ENCODE results near the gene ZCCHC24.

DNA sequence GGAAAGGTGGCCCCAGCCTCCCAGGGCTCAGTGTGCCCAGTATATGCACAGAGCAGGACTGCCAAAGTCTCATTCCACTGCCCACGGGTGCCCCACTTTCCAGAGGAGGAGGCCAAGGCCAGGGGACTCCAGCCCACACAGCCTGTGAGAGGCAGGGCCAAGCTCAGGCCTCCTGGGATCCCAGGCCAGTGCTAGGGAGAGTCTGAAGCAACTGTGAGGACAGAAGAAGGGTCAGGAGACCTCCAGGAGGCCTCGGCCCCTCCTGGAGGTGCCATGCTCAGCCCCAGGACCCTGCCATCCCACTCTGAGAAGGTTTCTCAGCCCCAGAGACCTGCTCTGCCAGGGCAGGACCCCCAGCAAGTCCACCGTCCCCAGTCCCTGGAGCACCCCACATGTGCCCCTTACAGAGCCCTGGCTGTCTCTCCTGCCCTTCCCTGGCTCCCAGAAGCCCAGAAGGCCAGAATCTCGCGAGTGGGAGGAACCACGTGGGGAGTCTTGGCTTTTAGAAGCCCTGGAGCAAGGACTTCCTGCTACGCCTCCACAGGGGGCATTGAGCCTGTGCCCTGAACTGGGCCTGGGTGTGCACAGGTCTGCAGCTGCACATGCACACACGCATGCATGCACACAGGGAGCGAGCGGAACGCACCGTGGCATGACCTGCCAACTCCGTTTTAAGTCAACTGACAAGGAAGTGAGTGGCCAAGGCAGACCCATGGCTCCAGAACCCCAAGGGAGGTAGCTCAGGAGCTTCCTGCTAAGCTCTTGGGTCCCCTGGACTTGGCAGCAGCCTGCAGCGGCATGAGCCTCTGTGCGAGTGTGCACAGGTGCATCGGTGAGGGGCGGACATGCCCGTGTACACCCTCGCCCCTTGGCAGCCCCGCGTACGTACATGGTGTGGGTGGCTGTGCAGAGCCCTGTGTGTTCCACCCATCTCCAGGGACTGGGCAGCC, 33.6 kb downstream of the ZCCHC24 start:
- TF ChIP-seq, protein P1, sequence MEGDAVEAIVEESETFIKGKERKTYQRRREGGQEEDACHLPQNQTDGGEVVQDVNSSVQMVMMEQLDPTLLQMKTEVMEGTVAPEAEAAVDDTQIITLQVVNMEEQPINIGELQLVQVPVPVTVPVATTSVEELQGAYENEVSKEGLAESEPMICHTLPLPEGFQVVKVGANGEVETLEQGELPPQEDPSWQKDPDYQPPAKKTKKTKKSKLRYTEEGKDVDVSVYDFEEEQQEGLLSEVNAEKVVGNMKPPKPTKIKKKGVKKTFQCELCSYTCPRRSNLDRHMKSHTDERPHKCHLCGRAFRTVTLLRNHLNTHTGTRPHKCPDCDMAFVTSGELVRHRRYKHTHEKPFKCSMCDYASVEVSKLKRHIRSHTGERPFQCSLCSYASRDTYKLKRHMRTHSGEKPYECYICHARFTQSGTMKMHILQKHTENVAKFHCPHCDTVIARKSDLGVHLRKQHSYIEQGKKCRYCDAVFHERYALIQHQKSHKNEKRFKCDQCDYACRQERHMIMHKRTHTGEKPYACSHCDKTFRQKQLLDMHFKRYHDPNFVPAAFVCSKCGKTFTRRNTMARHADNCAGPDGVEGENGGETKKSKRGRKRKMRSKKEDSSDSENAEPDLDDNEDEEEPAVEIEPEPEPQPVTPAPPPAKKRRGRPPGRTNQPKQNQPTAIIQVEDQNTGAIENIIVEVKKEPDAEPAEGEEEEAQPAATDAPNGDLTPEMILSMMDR (IDR thresholded peaks at IDR 0.05) = no peak
- no peak for TF ChIP-seq POLR2A (IDR thresholded peaks at IDR 0.05)
